ENCODE data around the gene RGS16.
"Not testable (repeated sequence)": the region's sequence is repeated elsewhere in the genome, so short reads cannot be mapped to it uniquely, and the experiment has no call there.

RGS16 gene, protein sequence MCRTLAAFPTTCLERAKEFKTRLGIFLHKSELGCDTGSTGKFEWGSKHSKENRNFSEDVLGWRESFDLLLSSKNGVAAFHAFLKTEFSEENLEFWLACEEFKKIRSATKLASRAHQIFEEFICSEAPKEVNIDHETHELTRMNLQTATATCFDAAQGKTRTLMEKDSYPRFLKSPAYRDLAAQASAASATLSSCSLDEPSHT

DNA sequence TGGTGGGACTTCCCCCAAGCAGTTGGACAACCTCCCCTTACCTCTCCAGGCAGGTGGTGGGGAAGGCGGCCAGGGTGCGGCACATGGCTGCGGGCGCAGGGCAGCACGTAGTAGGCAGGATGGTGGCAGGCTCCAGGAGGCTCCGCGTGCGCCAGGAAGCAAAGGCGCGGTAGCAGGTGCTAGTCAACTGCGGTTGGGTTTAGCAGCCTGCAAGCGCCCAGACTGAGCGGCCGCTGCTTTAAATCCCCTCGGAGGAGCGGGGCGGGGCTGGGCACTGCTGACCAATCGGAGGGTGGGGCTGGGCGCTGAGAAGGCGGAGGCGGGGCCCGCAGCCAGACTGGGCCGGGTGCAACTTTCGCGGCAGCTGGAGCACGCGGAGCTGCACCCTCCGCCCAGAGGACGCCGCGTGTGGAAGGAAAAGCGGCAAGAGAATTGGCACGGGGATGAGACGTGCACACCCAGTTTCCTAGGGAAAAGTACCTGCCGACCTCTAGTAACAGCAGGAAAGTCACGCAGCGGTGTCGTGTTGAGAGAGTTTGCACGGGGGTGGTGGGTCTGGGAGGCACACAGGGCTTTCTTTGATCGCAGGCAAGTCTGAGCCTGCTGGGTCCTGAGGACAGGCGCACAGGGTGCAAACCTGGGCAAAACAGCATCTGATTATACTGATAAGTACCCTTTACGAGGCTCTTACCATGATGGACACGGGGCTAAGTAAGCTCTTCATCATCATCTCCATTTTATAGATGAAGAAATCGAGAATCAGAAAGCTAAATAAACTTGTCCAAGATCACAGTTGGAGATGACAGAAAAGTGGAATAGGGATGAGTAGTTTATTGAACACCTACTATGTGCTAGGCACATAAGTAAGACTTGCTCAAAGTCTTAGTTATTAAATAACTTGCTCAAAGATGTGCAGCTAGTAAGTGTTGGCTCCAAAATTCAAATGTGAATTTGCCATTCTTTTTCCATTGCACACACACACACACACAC lies at the start of gene RGS16:
TSS of gene RGS16 (minus strand) at position 215 of the 990 bp plus-strand sequence. CDS start at position 85, 130 bp downstream.
- peak; percentile 88 for DNase-seq

DNA sequence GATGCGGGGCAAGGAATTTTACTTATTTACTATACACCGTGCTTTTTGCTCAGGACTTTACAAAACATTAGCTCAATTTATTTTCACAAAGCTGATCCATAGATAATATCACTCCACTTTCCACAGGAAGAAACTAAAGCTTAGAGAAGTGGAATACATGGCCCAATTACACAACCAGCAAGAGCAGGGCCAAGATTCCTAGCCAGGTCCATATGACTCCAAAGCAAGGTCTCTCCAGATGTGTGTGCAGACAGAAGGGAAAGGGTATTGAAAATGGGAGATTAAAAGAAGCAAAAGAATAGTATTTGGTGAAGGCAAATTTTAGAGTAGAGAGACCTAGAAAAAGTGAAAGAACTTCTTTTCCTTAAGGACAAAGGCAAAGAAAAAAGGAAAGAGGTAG lies 49.8 kb upstream of the RGS16 start:
- DNase-seq: no peak

DNA sequence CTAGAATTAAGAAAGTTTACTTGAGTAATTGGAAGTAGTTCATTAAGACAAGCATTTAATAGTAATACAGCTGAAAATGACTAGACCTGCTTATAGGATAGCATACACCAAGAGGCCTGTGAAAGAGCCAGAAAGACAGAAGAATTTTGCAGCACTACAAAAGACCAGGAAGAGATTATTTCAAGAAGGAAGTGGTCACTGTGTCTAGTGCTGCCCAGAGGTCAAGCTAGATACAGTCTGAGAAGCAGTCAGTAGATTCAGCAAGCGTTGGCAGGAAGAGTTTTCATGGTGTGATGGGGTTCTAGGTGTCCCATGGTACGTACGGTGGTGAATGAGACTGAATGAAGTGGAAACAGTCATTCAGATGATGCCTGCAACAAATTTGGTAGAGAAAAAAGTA lies 48.7 kb upstream of the RGS16 start:
- no peak for DNase-seq

DNA sequence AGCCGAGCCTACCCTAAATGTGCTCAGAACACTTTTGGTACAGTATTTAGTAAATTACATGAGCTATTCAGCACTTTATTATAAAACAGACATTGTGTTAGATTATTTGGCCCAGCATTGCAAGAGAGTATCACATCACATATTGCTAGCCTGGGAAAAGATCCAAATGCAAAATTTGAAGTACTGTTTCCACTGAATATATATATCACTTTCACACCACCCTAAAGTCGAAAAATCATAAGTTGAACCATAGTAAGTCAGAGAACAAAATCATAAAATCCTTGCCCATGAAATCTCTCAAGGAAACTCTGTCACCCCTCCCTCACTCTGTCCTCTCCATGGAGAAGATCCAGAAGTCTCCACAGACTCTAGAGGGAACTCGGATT lies 47.1 kb upstream of the RGS16 start:
- no peak for DNase-seq

DNA sequence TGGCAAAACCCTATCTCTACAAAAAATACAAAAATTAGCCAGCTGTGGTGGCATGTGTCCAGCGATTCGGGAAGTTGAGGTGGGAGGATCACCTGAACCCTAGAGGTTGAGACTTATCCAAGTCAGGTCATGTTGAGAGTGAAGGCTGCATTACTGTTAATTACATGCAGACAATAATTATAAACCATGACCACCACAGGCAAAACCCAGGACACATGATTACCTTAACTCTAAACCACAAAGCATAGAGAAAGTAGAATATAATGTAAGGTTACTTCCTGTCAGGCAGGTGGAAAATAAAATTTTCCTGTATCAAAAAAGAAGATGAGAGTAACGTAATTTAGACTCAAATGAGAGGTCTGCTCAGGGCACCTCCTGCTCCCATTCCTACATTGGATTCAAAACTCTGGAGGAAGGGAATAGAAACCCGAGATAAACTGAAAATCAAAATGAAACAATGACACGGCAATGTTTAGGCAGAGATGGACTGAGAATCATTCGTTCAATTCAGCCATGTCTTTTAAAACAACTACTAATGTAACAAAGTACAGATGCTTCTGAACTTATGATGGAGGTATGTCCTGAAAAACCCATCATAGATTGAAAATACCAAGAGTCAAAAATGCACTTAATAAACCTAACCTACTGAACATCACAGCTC lies 46.6 kb upstream of the RGS16 start:
- DNase-seq: no peak

DNA sequence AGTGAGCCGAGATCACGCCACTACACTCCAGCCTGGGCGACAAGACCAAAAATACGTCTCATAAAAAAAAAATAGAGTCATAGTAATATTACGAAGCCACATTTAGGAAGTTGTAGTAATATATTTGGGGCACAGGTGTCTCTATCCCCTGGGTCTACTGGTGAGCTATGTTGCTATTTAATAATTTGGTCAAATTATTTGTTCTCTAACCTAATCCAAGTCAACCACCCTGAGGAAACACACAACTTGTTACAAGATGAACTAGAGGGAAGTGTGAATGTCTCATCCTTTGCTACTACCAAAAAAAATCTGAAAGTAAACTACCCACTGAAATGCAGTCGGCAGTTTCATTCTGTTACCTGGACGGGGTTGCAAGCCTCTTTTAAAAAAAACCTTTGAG lies 44.9 kb upstream of the RGS16 start:
- no peak for DNase-seq

DNA sequence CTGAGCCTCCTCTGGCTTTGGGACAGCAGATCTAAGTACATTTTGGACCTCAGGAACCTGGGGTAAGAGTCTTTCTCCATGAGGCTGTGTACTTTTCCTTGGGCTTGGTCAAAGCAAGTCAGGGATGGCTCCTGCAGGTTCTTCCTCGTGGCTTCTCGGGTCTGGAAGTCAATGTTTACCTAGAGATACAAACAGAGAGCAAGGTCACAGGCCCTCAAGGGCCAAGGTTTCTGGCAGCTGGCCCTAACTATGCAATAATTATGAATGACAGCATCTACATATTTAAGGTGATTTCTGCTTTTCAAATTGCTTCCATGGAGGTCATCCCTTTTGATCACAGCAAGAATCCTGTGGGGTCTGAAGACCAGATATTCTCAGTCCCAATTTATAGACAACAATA lies 42.5 kb upstream of the RGS16 start:
- no peak for DNase-seq

DNA sequence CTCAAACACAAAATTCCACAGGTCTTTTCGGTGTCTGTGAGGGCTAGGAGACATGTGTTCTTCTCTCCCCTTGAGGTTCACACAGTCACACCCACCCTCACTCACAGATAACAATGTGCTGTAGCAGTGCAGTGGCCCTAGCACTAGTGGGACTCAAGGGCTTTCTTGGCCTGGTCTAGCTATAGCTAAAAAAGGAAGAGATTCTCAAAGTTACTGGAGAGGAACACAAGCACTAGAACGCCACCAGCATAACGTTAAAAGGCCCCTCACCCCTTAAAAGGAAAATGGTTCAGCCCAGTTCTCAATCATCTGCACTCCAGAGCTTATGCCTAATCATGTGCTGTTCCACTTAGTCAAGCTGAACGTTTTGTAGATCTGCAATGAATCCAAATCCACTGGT lies 40.7 kb upstream of the RGS16 start:
- no peak for DNase-seq

DNA sequence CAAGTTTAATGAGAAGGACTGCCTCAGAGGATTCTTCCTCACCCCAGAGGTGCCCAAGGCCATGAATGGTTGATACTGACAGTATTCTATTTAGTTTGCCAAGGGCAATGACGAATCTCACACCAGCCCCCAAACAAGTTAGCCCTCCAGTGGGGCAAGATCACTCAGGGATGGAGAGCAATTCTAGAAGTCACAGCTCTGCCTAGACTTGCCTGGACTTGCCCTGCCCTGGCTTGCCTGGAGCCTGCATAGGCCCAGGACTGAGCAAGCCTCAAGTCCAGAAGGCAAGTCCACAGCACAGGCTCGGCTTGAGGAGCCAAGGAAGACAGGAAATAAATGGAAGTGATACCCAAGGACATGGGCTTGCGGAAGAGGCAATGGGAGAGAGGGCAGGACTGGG lies 39.5 kb upstream of the RGS16 start:
- no peak for DNase-seq

DNA sequence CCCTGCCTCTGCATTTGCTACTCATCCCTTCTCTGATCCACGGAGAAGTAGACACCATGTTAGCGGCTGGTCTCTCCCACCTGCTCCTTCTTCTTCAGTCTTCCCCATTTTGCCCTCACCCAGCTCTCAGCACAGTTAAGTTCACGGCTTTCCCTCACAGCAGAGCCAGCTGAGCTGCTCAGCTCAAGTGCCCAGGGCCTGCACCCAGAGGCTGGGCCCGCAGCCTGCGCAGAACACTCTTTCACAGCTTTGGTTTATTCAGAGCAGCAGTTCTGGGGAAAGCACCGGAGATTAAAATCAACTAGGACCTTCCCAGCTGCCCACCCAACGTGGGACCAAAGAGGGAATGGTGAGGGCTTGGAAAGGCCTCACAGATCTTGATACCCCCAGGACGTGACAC lies 38.3 kb upstream of the RGS16 start:
- DNase-seq: no peak

DNA sequence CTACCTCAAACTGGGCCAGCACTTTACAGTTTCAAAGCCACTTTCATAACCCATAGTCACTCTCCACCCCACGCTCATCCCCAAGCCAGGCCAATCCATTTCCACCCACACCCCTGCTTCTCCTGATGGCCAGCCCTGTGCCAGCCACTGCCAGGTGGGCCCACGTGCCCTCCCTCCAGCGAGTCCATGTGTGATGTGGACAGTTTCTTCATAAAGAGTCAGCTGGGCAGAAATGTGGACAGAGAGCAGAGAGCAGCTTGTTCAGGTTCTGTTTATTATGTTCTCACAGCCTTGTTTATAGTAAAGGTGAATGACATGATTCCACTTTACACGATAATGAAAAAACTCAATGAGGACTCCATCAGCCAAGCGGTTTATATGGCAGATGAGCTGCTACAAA lies 37.4 kb upstream of the RGS16 start:
- DNase-seq: no peak

DNA sequence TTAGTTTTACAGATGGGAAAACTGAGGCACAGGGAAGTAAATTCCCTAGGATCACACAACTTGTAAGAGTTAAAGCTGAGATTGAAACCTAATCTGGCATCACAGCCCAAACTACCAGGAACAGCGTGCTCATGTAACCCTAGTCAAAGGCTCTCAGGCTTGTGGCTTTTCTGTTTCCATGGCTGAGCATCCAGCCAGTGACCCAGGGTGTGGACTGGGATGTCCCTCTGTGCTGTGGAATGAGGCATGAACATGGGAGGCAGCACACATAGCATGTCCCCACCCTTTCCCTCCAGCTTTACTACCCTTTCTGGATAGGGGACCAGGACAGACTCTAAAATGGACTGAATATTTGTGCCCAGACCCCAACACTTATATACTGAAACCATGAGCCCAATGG lies 35.1 kb upstream of the RGS16 start:
- no peak for DNase-seq

DNA sequence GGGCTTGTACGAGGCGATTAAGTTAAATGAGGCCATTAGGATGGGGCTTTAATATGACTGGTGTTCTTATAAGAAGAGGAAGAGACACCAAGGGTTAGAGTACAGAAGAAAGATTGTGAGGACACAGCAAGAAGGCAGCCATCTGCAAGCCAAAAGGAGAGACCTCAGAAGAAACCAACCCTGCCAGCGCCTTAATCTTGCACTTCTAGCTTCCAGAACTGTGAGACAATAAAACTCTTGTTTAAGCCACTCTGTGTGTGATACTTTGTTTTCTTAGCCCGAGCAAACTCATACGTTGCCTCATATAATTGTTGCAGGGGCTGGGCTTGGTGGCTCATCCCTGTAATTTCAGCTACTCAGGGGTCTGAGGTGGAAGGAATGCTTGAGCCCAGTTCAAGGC lies 33.6 kb upstream of the RGS16 start:
- no peak for DNase-seq

DNA sequence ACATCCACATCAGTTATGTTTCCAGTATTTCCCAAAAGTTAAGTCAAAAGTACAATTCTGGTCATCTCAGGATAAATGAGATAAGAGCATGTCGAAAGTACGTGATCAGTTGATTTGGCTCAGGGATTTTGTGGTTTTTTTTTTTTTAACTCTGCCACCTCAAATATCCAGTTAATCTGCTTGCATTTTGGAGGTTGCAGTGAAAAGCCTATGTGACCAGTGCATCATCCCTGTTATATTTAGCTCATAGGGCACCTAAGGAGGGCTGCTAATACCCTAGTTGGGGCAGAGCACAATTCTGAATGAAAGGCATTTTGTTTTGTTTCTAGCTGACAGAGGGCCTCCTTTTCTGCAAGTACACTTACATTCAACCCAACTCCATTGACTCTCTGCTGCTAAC lies 31.7 kb upstream of the RGS16 start:
- DNase-seq: no peak

DNA sequence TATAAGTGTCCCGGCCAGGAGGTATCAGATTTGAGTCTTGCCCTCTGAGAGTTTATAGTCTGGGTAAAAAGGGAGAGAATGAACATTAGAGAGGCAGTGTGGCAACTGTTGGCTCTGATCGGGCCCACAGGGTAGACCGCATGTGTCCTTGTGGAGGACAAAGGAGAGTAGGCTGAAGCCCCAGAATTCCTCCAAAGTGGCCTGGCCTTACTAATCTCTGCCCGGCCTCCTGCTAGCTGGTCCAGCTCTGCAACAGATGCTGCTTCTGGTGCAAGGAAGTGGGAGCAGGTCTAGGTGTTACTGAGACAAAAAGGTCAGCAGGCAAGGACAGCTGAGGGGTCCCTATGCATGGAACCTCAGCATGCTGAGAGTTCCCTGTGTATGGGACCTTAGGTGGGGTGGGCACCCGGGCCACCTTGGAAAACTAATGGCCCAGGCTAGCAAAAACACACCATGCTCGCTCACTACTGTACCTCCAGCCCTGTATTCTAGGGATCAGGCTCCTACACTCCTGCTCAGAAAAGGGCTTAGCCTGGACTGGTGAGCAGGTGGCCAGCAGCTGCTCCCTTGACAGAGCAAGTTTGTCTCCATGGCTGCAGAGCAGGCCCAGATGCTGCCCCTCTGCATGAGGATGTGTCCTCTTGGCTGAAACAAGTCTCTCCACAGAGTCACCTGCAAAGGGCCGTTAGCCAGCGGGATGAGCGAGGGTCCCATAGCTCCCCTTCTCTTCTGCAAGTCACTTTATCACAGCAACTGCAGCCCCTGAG lies 30.3 kb upstream of the RGS16 start:
- peak; percentile 77 for DNase-seq

DNA sequence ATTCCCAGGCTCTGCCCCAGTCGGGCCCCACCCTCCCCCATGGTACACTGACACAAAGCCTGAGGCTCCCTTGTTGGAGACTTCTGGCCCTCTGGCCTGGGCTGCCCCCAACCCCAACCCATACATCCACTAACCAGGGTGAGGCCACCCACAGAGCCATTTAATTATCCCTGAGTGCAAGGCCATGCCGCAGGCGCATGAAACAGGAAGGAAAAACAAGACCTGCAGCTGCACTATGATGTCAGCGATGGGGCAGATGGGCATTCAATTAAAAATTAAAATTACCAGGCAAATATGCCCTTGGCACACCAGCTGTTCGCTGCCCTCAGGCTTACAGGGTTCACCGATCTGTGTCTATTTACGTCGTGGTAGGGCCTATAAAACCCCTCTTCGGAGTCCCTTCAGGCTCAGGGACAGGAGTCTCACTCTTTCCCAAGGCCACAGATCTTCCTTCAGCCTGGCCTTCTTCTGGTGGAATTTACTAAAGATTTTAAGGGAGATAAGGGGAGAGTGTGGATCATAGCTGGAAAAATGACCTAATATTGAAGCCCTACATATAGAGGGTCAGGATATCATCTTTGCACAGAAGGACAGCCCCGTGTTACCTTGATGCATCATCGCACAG lies 29.6 kb upstream of the RGS16 start:
- peak; percentile 97 for DNase-seq

DNA sequence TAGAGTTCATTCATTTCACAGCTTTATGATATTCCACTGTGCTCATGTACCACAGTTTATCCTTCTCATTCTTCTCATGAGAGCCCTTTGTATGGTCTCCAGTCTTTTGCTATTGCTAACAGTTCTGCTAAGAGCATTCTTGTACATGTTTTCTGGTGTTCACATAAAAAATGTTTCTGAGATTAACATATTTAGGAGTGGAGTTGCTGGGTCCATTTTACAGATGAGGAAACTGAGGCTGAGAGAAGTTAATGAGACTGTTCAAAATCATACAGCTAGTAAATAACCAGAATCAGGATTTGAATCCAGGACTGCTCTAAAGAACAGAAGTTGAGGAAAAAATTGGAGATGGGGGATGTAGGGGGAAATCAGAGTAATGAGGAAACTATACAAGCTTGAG lies 28.8 kb upstream of the RGS16 start:
- no peak for DNase-seq

DNA sequence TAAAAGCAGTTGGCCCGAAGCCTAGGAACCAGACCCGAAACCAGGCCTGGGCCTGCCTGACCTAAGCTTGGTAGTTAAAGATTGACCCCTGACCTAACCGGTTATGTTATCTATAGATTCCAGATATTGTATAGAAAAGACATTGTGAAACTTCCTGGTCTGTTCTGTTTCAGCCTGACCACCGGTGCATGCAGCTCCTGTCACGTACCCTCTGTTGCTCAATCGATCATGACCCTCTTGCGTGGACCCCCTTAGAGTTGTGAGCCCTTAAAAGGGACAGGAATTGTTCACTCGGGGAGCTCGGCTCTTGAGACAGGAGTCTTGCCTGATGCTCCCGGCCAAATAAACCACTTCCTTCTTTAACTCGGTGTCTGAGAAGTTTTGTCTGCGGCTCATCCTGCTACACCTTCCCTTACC lies 28.3 kb upstream of the RGS16 start:
- DNase-seq: not testable (repeated sequence)

DNA sequence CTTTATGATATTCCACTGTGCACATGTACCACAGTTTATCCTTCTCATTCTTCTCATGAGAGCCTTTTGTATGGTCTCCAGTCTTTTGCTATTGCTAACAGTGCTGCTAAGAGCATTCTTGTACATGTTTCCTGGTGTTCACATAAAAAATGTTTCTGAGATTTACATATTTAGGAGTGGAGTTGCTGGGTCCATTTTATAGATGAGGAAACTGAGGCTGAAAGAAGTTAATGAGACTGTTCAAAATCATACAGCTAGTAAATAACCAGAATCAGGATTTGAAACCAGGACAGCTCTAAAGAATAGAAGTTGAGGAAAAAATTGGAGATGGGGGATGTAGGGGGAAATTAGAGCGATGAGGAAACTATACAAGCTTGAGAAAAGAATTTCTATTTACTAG lies 27.8 kb upstream of the RGS16 start:
- no peak for DNase-seq

DNA sequence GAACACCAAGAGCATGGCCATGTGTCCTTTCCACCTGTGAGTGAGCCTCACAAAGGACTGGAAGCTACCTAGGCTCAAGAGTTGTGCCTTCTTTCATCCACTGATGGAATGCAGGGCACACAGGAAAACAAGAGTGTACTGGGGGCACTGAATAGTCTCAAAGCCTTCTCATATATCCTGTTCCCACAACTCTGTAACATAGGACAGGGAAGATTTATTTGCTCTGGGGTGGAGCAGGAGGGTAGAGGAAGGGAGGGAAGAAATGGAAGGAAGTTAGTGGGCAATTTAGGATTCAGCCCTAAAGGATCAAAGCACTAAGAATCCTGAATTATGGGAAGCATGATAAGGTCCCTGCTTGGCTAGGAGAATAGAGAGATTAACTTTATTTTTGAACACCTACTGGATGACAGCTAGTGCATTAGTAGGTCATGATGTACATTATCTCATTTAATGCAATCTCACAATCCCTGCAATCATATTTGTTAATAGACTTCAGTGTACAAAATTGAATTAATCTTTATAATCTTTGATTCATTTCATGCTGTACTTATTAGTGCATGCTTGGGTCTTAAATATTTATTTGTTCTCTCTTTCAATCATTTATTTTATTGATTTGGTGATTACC lies 27.0 kb upstream of the RGS16 start:
- DNase-seq: no peak

DNA sequence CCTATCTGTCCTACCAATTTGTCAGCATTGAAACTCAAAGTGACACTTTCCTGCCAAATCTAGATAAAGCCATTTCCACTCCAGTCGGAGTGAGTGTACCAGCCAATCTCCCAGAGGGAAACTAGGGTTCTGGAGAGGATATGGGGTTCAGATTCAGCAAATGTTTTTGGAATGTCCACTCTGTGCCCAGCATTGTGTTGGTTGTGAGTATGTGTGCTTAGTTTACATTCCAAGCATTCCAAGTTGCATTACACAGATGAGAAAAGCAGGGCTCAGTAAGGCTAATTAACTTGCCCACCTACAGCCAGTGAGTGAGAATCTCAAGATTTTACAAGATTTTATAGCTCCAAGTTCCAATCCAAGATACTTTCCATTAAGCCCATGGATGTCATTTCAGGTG lies 26.4 kb upstream of the RGS16 start:
- no peak for DNase-seq

DNA sequence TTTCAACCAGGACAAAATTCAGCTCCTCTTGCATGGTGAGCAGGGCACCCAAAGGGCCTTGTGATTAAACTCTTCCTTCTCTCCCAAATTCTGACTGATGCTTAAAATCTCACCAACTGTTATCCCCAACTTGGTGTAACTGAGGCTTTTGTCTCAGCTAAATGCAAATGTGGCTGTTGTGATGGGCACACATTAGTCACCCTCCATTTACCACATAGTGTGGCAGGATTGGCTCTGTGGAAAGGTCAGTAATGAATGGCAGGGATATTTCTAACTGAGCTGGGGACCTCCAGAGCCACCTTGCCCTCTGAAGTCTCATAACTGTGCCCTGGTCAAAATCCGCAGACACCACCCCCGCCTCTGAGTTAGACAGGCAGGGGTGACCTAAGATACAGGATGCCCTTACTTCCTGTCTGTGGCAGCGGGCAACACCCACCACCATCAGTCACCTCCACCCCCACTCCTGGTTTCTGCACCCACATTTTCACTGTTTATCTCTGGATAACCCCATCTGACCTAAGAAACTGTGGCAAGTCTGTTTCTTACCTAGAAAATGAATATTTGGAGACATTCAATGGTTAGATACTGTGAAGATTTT lies 25.4 kb upstream of the RGS16 start:
- DNase-seq: no peak
